Measurements from ENCODE around the gene HEPN1. TPM values are rescaled to one million over a fixed set of nuclear protein-coding genes. Genes with fewer than 3 reads are reported as not detected.

HEPN1 gene
- total and polyA plus RNA-seq, 2 donors (not counting 3 experiments of a cell fraction or from before 2014, with no cell fraction given): not detected

GRCh38 chr11:124937336-124937935 is 18.4 kb downstream of the HEPN1 start:
- H3K36me3 ChIP-seq (ENCODE audit: control insufficient read depth in 2 of 2, extremely low read depth in 1 of 2, insufficient read depth in 2 of 2, low read length in 2 of 2): no peaks in the 10 kb centered on the region
- H3K4me2 ChIP-seq (ENCODE audit: insufficient read depth, low read length): no peak overlapping the region
- H3K4me1 ChIP-seq (ENCODE audit: control insufficient read depth, extremely low read depth, insufficient read depth, low read length): peaks cover 6% of the 10 kb centered on the region
- no peaks in the 10 kb centered on the region for H4K20me1 ChIP-seq (replicated peaks; ENCODE audit: control insufficient read depth, extremely low read depth, insufficient read depth, low read length)
- ChIA-PET CTCF (interaction anchor here (1.6 to 3.2 kb wide), 2 partner anchors 38 to 61 kb away, joined by 3 to 19 read pairs; no protein-coding TSS in a partner anchor), POLR2A (no interaction called here)
- peaks cover 0 to 3% of the 10 kb centered on the region in 2 experiments for H3K27me3 ChIP-seq (ENCODE audit: control insufficient read depth in 2 of 2, insufficient read depth in 2 of 2, low read length in 2 of 2)
- TF ChIP-seq POLR2AphosphoS5 (IDR thresholded peaks at IDR 0.05; ENCODE audit: insufficient read depth, low read depth, low read length): no peak
- no peak for TF ChIP-seq EZH2 (IDR thresholded peaks at IDR 0.05; ENCODE audit: borderline replicate concordance, low read depth, low read length, severe bottlenecking)
- no peak for TF ChIP-seq CTCF (IDR thresholded peaks at IDR 0.05; ENCODE audit: extremely low read depth in 1 of 2, insufficient read depth in 1 of 2, low read depth in 1 of 2, low read length in 2 of 2)
- no peak for TF ChIP-seq FOS (IDR thresholded peaks at IDR 0.05; ENCODE audit: borderline replicate concordance, insufficient read depth, low read length)
- no peak for TF ChIP-seq GATA2 (IDR thresholded peaks at IDR 0.05; ENCODE audit: insufficient read depth, insufficient read length, low read depth, low read length)
- no peak for TF ChIP-seq POLR2A (IDR thresholded peaks at IDR 0.05; ENCODE audit: low read depth, low read length)
- no peak for TF ChIP-seq MYC (IDR thresholded peaks at IDR 0.05; ENCODE audit: low read depth, low read length)
- TF ChIP-seq MAX (IDR thresholded peaks at IDR 0.05; ENCODE audit: insufficient read depth, insufficient read length): no peak
- TF ChIP-seq JUN (IDR thresholded peaks at IDR 0.05; ENCODE audit: borderline replicate concordance, insufficient read depth, insufficient read length, low read depth): no peak
- H3K79me2 ChIP-seq (ENCODE audit: control insufficient read depth, insufficient read depth, low read length): no peaks in the 10 kb centered on the region
- DNase-seq (ENCODE audit: low read depth, low spot score): no peak
- BruUV-seq (replicated peaks): no TSS peak
- no peaks in the 10 kb centered on the region for H3K9me3 ChIP-seq (replicated peaks; ENCODE audit: control insufficient read depth, insufficient read depth, low read length)
- no peak for FAIRE-seq
- H3K9ac ChIP-seq (replicated peaks; ENCODE audit: extremely low read depth, insufficient read depth, low read length): no peak overlapping the region
- intact Hi-C loops (cut with micrococcal nuclease): no loop called here
- no peak overlapping the region for H3K4me3 ChIP-seq (replicated peaks in 1 of 3; ENCODE audit: insufficient read depth in 1 of 3, low read depth in 1 of 3, low read length in 3 of 3)
- H3K27ac ChIP-seq (ENCODE audit: insufficient read depth, low read depth, low read length): no peak overlapping the region
- H3K9me1 ChIP-seq (replicated peaks; ENCODE audit: control insufficient read depth, extremely low read depth, insufficient read depth, low read length): no peaks in the 10 kb centered on the region
- dilution Hi-C loops (cut with MboI; ENCODE audit: extremely low pct_ligation_motif_present, low sequenced_read_pairs): no loop called here
- no peak overlapping the region for H2AFZ ChIP-seq (ENCODE audit: low read depth, low read length)

Data from endothelial cell of umbilical vein (primary cell).